ENCODE data around the gene KCNN2. TPM values are rescaled to one million over a fixed set of nuclear protein-coding genes. Genes with fewer than 3 reads are reported as not detected.

The KCNN2 gene
- total and polyA plus RNA-seq, 4 donors = 0.09 to 4.6 (median 3.0) TPM

DNA sequence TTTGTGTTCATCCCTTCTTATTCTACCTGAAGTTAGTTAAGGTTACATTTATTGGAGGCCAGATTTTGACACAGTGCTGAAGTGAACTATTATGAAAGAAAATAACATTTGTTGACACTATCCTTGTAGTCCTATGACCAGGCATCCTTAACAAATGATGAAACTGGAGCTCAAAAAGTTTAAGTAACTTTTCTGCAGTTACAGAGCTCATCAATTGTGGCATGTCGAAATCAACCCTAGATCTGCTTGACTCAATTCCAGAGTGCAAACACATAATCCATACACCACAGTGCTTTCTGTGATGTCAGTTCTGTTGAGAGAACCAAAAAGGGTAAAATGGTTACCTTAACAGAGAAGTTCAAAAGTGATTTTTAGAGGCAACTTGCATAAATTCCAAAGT, 28.6 kb downstream of the KCNN2 start (continued):
- no peak for TF ChIP-seq HNF4G (IDR thresholded peaks at IDR 0.05)
- peak in 1 of 2 donors; percentile 71 for TF ChIP-seq JUND (IDR thresholded peaks at IDR 0.05)
- TF ChIP-seq, protein P1, sequence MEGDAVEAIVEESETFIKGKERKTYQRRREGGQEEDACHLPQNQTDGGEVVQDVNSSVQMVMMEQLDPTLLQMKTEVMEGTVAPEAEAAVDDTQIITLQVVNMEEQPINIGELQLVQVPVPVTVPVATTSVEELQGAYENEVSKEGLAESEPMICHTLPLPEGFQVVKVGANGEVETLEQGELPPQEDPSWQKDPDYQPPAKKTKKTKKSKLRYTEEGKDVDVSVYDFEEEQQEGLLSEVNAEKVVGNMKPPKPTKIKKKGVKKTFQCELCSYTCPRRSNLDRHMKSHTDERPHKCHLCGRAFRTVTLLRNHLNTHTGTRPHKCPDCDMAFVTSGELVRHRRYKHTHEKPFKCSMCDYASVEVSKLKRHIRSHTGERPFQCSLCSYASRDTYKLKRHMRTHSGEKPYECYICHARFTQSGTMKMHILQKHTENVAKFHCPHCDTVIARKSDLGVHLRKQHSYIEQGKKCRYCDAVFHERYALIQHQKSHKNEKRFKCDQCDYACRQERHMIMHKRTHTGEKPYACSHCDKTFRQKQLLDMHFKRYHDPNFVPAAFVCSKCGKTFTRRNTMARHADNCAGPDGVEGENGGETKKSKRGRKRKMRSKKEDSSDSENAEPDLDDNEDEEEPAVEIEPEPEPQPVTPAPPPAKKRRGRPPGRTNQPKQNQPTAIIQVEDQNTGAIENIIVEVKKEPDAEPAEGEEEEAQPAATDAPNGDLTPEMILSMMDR (IDR thresholded peaks at IDR 0.05; ENCODE audit: low read depth, low read length, missing input control) = no peak
- peak; percentile 57 for TF ChIP-seq SP1 (IDR thresholded peaks at IDR 0.05)

DNA sequence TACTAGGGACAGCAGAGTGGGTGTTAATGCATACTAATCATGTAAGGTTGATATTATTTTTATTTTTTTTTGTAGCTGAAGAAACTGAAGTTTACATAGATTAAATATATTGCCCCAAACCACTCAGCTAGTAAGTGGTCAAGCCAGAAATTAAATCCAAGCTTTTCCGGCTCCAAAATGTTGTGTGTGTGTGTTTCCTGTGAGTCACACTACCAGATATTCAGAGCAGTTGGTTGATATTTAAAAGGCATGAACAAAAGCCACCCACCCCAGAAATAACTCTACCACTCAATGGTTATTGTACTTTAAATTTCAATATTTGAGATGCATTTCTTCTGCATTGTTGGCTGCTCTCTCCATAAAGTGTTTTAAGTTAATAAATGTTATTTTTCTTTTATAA, 29.5 kb downstream of the KCNN2 start:
- Histone ChIP-seq H3K4me3 (ENCODE audit: low read depth in 1 of 3, low read length in 3 of 3) (no peak overlapping the region), H3K27ac (ENCODE audit: low read depth in 1 of 2, low read length in 2 of 2) (no peak overlapping the region), H3K9ac (ENCODE audit: low read depth in 1 of 2, low read length in 2 of 2) (no peak overlapping the region), H3K36me3 (ENCODE audit: control insufficient read depth in 4 of 4, insufficient read depth in 3 of 4, low read depth in 1 of 4, low read length in 3 of 4) (no peaks in the 10 kb centered on the region), H3K9me3 (ENCODE audit: control insufficient read depth in 4 of 4, low read length in 3 of 4) (no peaks in the 10 kb centered on the region), H3K27me3 (ENCODE audit: control insufficient read depth in 4 of 4, insufficient read depth in 4 of 4, low read length in 3 of 4) (no peaks in the 10 kb centered on the region), H3K4me1 (ENCODE audit: control insufficient read depth in 4 of 4, insufficient read depth in 4 of 4, low read length in 3 of 4) (peaks cover 6 to 83% (median 66%) of the 10 kb centered on the region in 4 donors)
- 69% methylated on average over 1 of the region's 1 CpG for WGBS
- TF ChIP-seq FOXA2 (IDR thresholded peaks at IDR 0.05) (no peak), SP1 (IDR thresholded peaks at IDR 0.05) (no peak), RXRA (IDR thresholded peaks at IDR 0.05) (no peak), TAF1 (conservative IDR thresholded peaks at IDR 0.05) (no peak), NR2F2 (IDR thresholded peaks at IDR 0.05) (no peak), EGR1 (IDR thresholded peaks at IDR 0.05; ENCODE audit: low read depth in 2 of 2) (no peak), GABPA (IDR thresholded peaks at IDR 0.05 in 1 of 2, conservative IDR thresholded peaks at IDR 0.05 in 1 of 2) (no peak), YY1 (IDR thresholded peaks at IDR 0.05) (no peak), FOXA1 (IDR thresholded peaks at IDR 0.05) (no peak), RAD21 (IDR thresholded peaks at IDR 0.05) (no peak)
- TF ChIP-seq, protein P2, sequence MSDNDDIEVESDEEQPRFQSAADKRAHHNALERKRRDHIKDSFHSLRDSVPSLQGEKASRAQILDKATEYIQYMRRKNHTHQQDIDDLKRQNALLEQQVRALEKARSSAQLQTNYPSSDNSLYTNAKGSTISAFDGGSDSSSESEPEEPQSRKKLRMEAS (IDR thresholded peaks at IDR 0.05) = no peak
- TF ChIP-seq, protein P3, sequence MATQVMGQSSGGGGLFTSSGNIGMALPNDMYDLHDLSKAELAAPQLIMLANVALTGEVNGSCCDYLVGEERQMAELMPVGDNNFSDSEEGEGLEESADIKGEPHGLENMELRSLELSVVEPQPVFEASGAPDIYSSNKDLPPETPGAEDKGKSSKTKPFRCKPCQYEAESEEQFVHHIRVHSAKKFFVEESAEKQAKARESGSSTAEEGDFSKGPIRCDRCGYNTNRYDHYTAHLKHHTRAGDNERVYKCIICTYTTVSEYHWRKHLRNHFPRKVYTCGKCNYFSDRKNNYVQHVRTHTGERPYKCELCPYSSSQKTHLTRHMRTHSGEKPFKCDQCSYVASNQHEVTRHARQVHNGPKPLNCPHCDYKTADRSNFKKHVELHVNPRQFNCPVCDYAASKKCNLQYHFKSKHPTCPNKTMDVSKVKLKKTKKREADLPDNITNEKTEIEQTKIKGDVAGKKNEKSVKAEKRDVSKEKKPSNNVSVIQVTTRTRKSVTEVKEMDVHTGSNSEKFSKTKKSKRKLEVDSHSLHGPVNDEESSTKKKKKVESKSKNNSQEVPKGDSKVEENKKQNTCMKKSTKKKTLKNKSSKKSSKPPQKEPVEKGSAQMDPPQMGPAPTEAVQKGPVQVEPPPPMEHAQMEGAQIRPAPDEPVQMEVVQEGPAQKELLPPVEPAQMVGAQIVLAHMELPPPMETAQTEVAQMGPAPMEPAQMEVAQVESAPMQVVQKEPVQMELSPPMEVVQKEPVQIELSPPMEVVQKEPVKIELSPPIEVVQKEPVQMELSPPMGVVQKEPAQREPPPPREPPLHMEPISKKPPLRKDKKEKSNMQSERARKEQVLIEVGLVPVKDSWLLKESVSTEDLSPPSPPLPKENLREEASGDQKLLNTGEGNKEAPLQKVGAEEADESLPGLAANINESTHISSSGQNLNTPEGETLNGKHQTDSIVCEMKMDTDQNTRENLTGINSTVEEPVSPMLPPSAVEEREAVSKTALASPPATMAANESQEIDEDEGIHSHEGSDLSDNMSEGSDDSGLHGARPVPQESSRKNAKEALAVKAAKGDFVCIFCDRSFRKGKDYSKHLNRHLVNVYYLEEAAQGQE (IDR thresholded peaks at IDR 0.05) = no peak
- TF ChIP-seq, protein P4, sequence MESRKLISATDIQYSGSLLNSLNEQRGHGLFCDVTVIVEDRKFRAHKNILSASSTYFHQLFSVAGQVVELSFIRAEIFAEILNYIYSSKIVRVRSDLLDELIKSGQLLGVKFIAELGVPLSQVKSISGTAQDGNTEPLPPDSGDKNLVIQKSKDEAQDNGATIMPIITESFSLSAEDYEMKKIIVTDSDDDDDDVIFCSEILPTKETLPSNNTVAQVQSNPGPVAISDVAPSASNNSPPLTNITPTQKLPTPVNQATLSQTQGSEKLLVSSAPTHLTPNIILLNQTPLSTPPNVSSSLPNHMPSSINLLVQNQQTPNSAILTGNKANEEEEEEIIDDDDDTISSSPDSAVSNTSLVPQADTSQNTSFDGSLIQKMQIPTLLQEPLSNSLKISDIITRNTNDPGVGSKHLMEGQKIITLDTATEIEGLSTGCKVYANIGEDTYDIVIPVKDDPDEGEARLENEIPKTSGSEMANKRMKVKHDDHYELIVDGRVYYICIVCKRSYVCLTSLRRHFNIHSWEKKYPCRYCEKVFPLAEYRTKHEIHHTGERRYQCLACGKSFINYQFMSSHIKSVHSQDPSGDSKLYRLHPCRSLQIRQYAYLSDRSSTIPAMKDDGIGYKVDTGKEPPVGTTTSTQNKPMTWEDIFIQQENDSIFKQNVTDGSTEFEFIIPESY (IDR thresholded peaks at IDR 0.05) = no peak
- TF ChIP-seq, protein P1 (IDR thresholded peaks at IDR 0.05; ENCODE audit: low read depth, low read length, missing input control) = no peak
- no peak for DNase-seq (ENCODE audit: low spot score)
